Astrocyte (in vitro differentiated cells and primary cell): ENCODE data around the gene CREB5.

Experiments
- EZH2 ChIP-seq: IDR thresholded peaks from 2 replicates; pipeline ENCODE4 v1.6.1; 2012; ENCODE audit warnings: mild to moderate bottlenecking, low read length, inconsistent platforms; ENCODE audit not compliant: insufficient read depth
- TF ChIP-seq, protein P1 (sequence below): IDR thresholded peaks from 2 replicates; pipeline ENCODE4 v1.5.1; 2011; ENCODE audit warnings: low read depth, mild to moderate bottlenecking, inconsistent platforms, low read length, moderate library complexity; ENCODE audit not compliant: insufficient read depth

DNA sequence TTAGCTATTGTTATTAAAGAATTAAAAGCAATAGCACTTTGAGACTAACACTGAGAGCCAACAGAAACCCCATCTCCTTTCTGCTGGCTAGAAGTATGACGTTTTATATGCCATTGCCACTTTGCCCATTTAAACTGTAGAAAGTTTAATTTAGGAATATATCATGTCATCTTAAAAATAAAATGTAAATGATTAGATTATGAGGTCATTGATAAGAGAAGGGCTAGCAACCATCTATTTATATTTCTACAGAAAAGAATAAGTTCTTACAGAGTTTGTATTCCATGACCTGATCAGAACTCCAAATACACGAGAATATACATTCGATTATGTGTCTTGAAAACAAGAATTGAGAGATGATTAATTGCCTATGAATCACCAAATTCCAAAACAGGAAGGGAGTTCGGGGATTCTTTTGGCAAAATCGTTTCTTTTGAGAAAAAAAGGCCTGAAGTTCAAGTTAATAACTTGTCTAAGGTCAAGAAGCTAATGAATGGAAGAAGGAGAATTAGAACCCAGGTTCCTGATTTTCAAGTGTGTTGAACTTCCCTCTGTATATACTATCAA lies 318.9 kb downstream of the CREB5 start:
- TF ChIP-seq, protein P1, sequence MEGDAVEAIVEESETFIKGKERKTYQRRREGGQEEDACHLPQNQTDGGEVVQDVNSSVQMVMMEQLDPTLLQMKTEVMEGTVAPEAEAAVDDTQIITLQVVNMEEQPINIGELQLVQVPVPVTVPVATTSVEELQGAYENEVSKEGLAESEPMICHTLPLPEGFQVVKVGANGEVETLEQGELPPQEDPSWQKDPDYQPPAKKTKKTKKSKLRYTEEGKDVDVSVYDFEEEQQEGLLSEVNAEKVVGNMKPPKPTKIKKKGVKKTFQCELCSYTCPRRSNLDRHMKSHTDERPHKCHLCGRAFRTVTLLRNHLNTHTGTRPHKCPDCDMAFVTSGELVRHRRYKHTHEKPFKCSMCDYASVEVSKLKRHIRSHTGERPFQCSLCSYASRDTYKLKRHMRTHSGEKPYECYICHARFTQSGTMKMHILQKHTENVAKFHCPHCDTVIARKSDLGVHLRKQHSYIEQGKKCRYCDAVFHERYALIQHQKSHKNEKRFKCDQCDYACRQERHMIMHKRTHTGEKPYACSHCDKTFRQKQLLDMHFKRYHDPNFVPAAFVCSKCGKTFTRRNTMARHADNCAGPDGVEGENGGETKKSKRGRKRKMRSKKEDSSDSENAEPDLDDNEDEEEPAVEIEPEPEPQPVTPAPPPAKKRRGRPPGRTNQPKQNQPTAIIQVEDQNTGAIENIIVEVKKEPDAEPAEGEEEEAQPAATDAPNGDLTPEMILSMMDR = no peak
- no peak for TF ChIP-seq EZH2
